ENCODE measurements around the gene HHIP.

Gene HHIP

DNA sequence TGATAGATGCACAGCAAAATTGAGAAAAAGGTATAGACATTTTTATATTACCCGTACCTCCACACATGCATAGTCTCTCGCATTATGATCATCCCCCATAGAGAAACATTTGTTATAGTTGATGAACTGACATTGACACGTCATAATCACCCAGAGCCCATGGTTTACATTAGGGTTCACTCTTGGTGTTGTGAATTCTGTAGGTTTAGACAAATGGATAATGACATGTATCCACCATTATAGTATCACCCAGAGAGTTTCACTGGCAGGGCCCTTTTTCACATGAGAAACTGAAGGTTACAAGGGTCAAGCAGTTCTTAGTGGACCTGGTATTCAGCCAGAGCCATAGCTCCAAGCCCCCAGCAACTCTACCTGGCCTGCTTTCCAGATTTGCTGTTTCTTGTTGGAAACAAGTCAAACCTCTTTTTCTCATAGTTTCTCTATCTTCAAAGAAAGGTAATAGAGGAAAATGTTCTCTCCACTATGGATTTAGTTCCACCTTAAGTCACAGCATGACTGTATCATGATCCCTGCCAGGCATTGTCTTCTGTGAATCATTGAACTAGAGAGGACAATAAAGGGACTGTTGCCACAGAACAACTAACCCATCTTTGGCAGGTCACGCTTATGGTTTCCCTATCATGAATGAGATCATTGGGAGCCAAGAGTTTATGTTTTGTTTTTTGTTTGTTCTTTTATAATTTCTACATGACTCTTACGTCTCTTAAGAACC, 64.0 kb downstream of the HHIP start:
- DNase-seq = no peak

- DNase-seq = no peak
Measured at GRCh38 chr4:144710526-144710912, 64.6 kb downstream of the HHIP start.

DNA sequence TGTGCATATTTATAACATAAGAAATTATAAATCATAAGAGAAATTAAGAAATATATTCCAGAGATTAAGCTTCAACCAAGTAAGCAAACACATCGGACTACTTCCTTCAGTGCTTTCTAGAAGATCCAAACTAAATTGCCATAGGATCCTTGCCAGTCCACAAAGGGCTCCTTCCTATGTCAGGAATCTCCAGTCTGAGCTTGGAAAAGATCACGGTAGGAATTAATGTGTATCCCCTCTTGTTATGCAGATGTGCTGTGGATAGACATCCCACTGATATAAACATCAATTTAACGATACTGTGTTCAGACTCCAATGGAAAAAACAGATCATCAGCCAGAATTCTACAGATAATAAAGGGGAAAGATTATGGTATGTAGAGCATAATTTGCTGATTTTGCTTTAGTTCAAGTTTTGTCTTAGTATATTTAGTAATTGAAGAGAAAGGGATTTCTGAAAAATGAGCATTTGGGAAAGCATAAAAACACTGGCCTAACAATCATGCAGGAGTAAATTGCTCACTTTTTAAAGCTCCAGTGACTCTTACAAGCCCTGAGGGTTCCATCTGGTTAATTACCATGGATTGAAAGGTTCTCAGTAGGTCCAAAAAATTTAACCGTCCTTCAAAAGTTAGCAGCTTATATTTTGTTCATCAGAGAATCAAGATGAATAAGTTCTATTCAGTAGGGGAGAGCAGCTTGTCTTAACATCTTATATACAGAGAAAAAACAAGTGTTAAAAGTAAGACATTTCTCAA, 65.9 kb downstream of the HHIP start:
- DNase-seq = no peak

DNA sequence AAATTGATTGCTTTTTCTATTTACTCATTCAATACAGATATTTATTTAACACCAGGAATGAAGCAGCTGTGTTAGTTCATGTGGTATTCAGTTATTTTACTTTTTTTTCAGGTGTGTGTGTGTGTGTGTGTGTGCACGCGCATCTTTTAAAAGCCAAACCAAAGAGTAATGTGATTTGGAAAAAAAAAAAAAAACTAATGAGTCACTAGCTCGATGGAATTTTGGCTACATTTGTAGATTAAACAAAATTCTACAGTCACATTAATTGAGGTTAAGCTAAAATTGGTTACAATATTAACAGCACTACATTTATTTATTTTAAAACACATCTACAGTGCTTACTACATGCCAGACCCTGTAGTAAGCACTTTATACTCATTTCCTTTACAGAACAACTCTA, 66.8 kb downstream of the HHIP start:
- DNase-seq = no peak

DNA sequence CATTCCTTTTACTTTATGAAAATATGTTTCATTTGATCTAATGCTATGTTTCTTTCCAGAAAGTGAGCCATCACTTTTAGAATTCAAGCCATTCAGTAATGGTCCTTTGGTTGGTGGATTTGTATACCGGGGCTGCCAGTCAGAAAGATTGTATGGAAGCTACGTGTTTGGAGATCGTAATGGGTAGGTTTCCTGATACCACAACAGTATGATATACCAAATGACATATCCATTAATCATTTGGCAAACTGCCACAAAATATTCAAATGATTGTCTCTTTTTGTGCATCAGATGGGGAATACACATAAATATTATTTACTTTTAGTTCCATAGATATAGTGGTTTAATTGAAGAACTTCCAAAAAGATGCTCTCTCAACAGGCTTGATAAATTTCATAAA, 68.2 kb downstream of the HHIP start:
- no peak for DNase-seq

- DNase-seq = no peak
Measured at GRCh38 chr4:144715230-144715629, 69.3 kb downstream of the HHIP start.

DNA sequence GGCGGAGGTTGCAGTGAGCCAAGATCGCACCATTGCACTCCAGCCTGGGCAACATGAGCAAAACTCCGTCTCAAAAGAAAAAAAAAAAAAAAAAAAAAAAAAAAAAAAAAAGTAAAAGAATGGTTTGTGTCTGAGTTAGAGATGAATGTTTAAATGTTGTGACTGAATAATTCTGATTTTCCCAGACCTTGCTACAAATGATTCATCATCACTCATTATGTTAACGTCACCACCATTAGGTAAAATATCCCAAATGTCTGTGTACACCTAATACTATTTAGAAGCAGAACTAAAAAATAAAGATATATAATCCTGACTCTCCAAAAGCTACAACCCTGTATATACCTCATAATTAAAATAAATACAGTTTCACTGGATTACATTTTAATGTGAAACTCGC, 70.8 kb downstream of the HHIP start:
- no peak for DNase-seq

DNA sequence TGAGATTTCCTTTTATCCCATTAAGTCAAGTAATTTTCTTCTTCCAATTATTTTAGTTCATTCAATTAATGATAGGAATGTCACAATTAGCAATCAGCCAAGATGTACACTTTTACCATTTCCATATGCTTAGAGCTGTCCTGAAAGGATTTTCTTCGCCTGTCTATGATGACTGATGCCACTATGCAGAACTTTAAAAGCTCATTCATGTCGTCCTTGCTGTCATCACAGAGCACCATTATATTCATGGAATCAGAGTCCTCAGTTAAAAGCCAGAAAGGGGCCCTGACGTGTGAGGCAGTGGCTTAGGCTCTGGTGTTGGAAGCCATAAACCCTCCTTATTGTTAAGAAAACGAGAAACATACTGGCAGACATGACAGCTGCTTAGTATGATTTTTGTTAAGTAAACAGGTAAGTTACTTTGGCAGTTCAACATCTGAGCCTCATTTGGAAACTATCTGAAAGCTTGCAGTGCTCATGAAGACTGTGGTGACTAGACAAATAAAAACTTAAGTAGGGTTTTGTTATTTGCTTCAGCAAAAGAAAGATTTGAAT, 73.1 kb downstream of the HHIP start:
- no peak for DNase-seq

DNA sequence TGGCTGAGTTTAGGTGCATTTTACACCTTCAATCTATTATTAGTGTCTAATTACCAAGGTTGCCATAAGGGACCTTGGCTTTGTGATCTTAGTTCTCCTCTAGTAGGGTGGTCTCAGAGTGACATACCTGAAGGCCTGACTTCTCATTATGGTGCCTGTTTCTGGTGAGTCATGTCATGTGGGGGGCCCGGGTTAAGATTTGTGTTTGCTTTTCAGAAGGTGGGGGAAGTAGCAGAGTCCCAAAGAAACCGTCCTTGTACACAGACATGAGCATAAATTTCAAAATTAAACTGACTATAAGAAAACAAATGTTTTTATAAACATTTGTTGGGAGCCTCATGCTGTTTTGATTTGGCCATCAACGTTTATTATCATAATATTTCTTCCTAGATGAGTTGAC, 74.5 kb downstream of the HHIP start:
- DNase-seq = no peak

GRCh38 chr4:144721994-144722393, 76.0 kb downstream of the HHIP start:
- no peak for DNase-seq

DNA sequence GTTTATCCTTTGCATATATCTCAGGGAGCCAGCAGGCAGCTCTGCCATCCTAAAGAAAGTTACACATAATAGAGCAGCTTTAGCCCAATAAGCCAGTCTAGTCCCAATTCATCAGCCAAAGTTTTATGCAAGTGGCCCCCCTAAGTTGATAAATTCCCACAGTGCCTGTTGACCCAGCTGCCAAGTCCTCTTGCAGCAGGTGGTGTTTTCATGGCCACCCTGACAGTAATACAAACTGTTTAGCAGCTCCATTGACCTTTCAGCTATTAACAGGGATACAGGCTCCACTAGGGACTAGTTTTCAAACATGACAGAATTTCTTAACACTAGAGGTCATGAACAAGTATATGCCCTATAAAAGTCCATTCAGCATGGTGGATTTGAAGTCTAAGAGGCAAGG, 77.5 kb downstream of the HHIP start:
- DNase-seq = no peak

- DNase-seq = no peak
Measured at GRCh38 chr4:144729175-144729574, 83.2 kb downstream of the HHIP start.

DNA sequence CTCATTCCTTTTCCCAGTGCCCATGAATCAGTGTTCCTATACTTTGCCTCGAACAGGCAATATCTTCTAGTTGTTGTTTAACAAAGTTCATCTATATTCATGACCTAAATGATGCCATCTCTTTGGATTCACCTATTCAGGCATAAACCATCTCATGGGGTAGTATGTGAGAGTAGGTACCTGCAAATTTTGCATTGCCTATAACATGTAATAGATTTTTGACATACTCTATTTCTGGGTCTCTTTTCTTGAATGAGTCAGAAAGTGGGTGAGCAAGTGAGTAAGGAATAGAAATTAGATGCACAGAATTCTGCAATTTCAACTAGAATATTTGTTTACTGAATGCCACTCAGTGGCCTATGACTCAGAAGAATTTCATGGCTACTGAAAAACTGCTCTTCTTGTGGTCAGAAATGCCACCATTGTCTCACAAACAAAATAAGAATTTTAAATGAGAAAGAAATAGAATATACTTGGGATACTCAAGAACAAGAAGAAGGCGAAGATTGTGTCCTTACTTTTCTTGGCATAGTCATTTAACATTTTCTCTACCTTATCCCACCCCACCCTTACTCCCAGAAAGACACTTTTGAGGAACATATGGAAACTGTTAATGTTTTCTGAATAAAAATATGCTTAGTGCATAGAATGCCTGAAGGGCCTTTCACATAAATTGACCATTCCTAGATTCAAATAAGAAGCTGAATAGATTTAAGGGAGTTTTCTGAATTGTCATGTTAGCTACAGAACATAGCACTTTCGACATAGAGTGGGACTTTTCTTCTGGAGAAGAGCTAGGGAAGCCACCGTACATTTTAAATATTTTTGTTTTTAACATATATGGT, 86.8 kb downstream of the HHIP start:
- DNase-seq = no peak

GRCh38 chr4:144733566-144733965, 87.6 kb downstream of the HHIP start:
- DNase-seq = no peak

- DNase-seq = no peak
Measured at GRCh38 chr4:144734522-144734921, 88.6 kb downstream of the HHIP start.

DNA sequence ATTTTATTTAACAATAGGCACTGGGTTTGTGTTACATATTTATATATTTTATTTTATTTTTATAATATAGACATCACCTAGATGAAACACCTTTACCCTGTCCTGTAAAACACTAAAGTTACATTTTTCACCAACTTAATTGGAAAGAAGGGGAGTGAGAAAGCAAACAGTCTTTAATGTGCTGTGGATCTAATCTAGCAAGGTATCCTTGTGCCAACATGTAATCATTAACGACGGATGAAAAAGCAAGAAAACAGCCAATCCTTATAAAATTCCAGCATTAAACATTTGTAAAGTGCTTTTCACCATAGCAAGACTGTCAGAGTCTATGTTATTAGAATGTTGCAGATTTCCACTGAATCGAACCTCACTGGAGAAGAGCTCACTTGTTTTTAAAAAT, 92.7 kb downstream of the HHIP start:
- no peak for DNase-seq

- DNase-seq = no peak
Measured at GRCh38 chr4:144739511-144740033, 93.6 kb downstream of the HHIP start.

DNA sequence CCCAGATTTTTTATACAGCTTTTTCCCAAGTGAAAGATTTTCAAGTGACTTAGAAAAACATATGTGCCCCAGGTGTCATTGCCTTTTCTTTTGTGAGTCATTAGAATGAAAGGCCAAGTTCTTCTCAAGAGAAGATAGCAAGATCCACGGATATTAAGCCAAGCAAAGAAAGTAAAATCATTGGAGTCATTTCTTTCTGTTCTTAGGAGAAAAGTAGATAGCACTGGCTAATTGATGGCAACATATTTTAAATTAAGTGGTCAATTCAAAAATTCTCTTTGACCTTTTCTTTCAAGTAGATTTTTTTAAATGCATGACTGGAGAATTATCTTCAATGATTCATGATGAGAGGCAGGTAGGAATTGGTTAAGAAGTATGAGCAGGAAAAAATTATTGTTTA, 94.4 kb downstream of the HHIP start:
- no peak for DNase-seq

- DNase-seq = no peak
Measured at GRCh38 chr4:144748814-144749555, 103.0 kb downstream of the HHIP start.

- no peak for DNase-seq
Measured at GRCh38 chr4:144750348-144750747, 104.4 kb downstream of the HHIP start.

- no peak for DNase-seq
Measured at GRCh38 chr4:144754562-144755410, 108.8 kb downstream of the HHIP start.

Data from NCI-H748 treated with DMSO at 0.1 percent for 48 hours (cell line).